ENCODE measurements around the gene VPS25.

The VPS25 gene

GRCh38 chr17:42772945-42773289 lies 332 bp upstream of the VPS25 start:
- Histone ChIP-seq H3K27me3 (ENCODE audit: control insufficient read depth in 1 of 2, insufficient read depth in 1 of 2, low read length in 2 of 2) (no peaks in the 10 kb centered on the region), H2BK120ac (ENCODE audit: low read depth, low read length) (no peak overlapping the region), H3K4me1 (ENCODE audit: control insufficient read depth, insufficient read depth, low read depth, low read length) (peaks cover 10% of the 10 kb centered on the region), H3K23ac (ENCODE audit: low read length in 2 of 2) (no peak overlapping the region), H3K27ac (ENCODE audit: low read length, poor library complexity, severe bottlenecking) (peak overlapping the region; percentile 97), H2BK15ac (ENCODE audit: low read depth, poor library complexity, severe bottlenecking) (no peak overlapping the region), H3K9ac (ENCODE audit: low read length) (peak overlapping the region; percentile 95), H3K14ac (ENCODE audit: low read length in 2 of 2) (no peak overlapping the region), H3K79me1 (replicated peaks; ENCODE audit: low read length, poor library complexity, severe bottlenecking) (peaks cover 2% of the 10 kb centered on the region), H4K8ac (ENCODE audit: low read length) (peak overlapping the region; percentile 79), H4K91ac (ENCODE audit: low read length) (no peak overlapping the region), H3K9me3 (ENCODE audit: control insufficient read depth, low read length) (no peaks in the 10 kb centered on the region), H2AK5ac (ENCODE audit: low read length, severe bottlenecking) (no peak overlapping the region), H3K4me2 (ENCODE audit: low read length, poor library complexity, severe bottlenecking) (peak overlapping the region; percentile 60), H3K4ac (ENCODE audit: low read depth in 1 of 2, low read length in 2 of 2) (no peak overlapping the region), H3K18ac (ENCODE audit: low read depth in 1 of 2, low read length in 2 of 2) (peak overlapping the region in 1 of 2 experiments; percentile 66), H2BK12ac (ENCODE audit: low read length in 2 of 2) (no peak overlapping the region), H3K36me3 (ENCODE audit: control insufficient read depth in 1 of 2, insufficient read depth in 2 of 2, low read depth in 1 of 2, low read length in 2 of 2) (peaks cover 3 to 30% of the 10 kb centered on the region in 2 experiments), H2AFZ (ENCODE audit: low read depth, low read length) (no peak overlapping the region), H2BK5ac (ENCODE audit: low read depth, low read length, poor library complexity, severe bottlenecking) (no peak overlapping the region), H3K4me3 (ENCODE audit: insufficient read depth in 1 of 2, low read depth in 1 of 2, low read length in 2 of 2) (peak overlapping the region in 1 of 2 experiments; percentile 97)
- DNase-seq: no peak
- 18% methylated on average over 3 of the region's 3 CpGs for WGBS

DNA sequence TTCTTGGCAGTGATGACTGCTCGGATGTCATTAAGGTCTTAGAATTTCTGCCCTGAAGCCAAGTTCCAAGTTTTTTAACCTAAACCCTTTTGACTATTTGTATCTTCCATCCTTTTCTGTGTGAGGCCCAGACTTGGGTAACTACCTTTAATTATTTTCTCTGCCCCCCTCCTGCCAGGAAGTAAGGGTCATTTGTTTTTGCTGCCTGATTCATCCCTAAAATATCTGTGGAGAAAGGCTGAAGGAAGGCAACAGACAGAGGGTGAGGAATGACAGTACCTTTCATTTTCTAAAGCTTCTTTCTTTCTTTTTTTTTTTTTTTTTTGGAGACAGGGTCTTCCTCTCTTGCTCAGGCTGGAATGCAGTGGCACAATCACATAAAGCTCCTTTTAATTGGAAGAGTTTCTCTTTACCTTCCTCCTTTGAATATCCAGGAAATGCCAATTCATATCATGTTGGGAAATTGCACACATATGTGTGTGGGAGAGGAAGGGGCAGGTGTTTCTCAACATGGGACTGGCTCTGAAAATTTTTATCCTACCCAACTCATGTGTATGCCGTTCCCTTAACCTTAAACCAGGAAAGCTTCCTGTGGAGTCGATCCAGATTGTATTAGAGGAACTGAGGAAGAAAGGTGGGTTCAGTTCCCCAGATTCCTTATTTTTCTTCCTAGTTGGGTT lies 957 bp downstream of the VPS25 start:
- H3K9ac ChIP-seq (ENCODE audit: low read length): peak overlapping the region; percentile 95
- H3K14ac ChIP-seq (ENCODE audit: low read length in 2 of 2): no peak overlapping the region

GRCh38 chr17:42775534-42776098 lies 2.4 kb downstream of the VPS25 start:
- H3K4ac ChIP-seq (ENCODE audit: low read depth in 1 of 2, low read length in 2 of 2): no peak overlapping the region
- H4K8ac ChIP-seq (ENCODE audit: low read length): no peak overlapping the region
- H2BK15ac ChIP-seq (ENCODE audit: low read depth, poor library complexity, severe bottlenecking): no peak overlapping the region
- H3K36me3 ChIP-seq (ENCODE audit: control insufficient read depth in 1 of 2, insufficient read depth in 2 of 2, low read depth in 1 of 2, low read length in 2 of 2): peaks cover 19 to 47% of the 10 kb centered on the region in 2 experiments
- H2BK120ac ChIP-seq (ENCODE audit: low read depth, low read length): no peak overlapping the region
- peaks cover 0 to 1% of the 10 kb centered on the region in 2 experiments for H3K27me3 ChIP-seq (ENCODE audit: control insufficient read depth in 1 of 2, insufficient read depth in 1 of 2, low read length in 2 of 2)
- H2AK5ac ChIP-seq (ENCODE audit: low read length, severe bottlenecking): peak overlapping the region; percentile 4
- no peak overlapping the region for H3K14ac ChIP-seq (ENCODE audit: low read length in 2 of 2)
- DNase-seq: peak; percentile 32
- H3K9me3 ChIP-seq (ENCODE audit: control insufficient read depth, low read length): no peaks in the 10 kb centered on the region
- H3K23ac ChIP-seq (ENCODE audit: low read length in 2 of 2): no peak overlapping the region
- H4K91ac ChIP-seq (ENCODE audit: low read length): no peak overlapping the region
- H3K4me2 ChIP-seq (ENCODE audit: low read length, poor library complexity, severe bottlenecking): no peak overlapping the region
- H2BK5ac ChIP-seq (ENCODE audit: low read depth, low read length, poor library complexity, severe bottlenecking): no peak overlapping the region
- no peak overlapping the region for H2AFZ ChIP-seq (ENCODE audit: low read depth, low read length)
- H2BK12ac ChIP-seq (ENCODE audit: low read length in 2 of 2): no peak overlapping the region
- H3K9ac ChIP-seq (ENCODE audit: low read length): no peak overlapping the region
- H3K4me1 ChIP-seq (ENCODE audit: control insufficient read depth, insufficient read depth, low read depth, low read length): peaks cover 16% of the 10 kb centered on the region
- 51% methylated on average over 3 of the region's 3 CpGs for WGBS
- peak overlapping the region; percentile 97 for H3K27ac ChIP-seq (ENCODE audit: low read length, poor library complexity, severe bottlenecking)
- H3K18ac ChIP-seq (ENCODE audit: low read depth in 1 of 2, low read length in 2 of 2): no peak overlapping the region
- no peak overlapping the region for H3K4me3 ChIP-seq (ENCODE audit: insufficient read depth in 1 of 2, low read depth in 1 of 2, low read length in 2 of 2)
- H3K79me1 ChIP-seq (replicated peaks; ENCODE audit: low read length, poor library complexity, severe bottlenecking): peaks cover 2% of the 10 kb centered on the region

More for the DNA sequence above, 957 bp downstream of the VPS25 start:
- H3K36me3 ChIP-seq (ENCODE audit: control insufficient read depth in 1 of 2, insufficient read depth in 2 of 2, low read depth in 1 of 2, low read length in 2 of 2): peaks cover 16 to 42% of the 10 kb centered on the region in 2 experiments
- H3K27me3 ChIP-seq (ENCODE audit: control insufficient read depth in 1 of 2, insufficient read depth in 1 of 2, low read length in 2 of 2): no peaks in the 10 kb centered on the region
- no peak for DNase-seq
- H3K4me3 ChIP-seq (ENCODE audit: insufficient read depth in 1 of 2, low read depth in 1 of 2, low read length in 2 of 2): peak overlapping the region in 1 of 2 experiments; percentile 97
- no peak overlapping the region for H3K18ac ChIP-seq (ENCODE audit: low read depth in 1 of 2, low read length in 2 of 2)
- H2AK5ac ChIP-seq (ENCODE audit: low read length, severe bottlenecking): peak overlapping the region; percentile 28
- H3K4me1 ChIP-seq (ENCODE audit: control insufficient read depth, insufficient read depth, low read depth, low read length): peaks cover 10% of the 10 kb centered on the region
- H3K23ac ChIP-seq (ENCODE audit: low read length in 2 of 2): no peak overlapping the region
- no peak overlapping the region for H4K91ac ChIP-seq (ENCODE audit: low read length)
- no peak overlapping the region for H2BK120ac ChIP-seq (ENCODE audit: low read depth, low read length)
- 56% methylated on average over 1 of the region's 3 CpGs for WGBS
- no peak overlapping the region for H2BK12ac ChIP-seq (ENCODE audit: low read length in 2 of 2)
- no peak overlapping the region for H2BK15ac ChIP-seq (ENCODE audit: low read depth, poor library complexity, severe bottlenecking)
- H2AFZ ChIP-seq (ENCODE audit: low read depth, low read length): no peak overlapping the region
- peak overlapping the region; percentile 97 for H3K27ac ChIP-seq (ENCODE audit: low read length, poor library complexity, severe bottlenecking)
- H3K79me1 ChIP-seq (replicated peaks; ENCODE audit: low read length, poor library complexity, severe bottlenecking): peaks cover 2% of the 10 kb centered on the region
- no peak overlapping the region for H3K4ac ChIP-seq (ENCODE audit: low read depth in 1 of 2, low read length in 2 of 2)
- no peak overlapping the region for H4K8ac ChIP-seq (ENCODE audit: low read length)
- peak overlapping the region; percentile 93 for H3K4me2 ChIP-seq (ENCODE audit: low read length, poor library complexity, severe bottlenecking)
- H3K9me3 ChIP-seq (ENCODE audit: control insufficient read depth, low read length): no peaks in the 10 kb centered on the region
- peak overlapping the region; percentile 95 for H2BK5ac ChIP-seq (ENCODE audit: low read depth, low read length, poor library complexity, severe bottlenecking)

- Histone ChIP-seq H3K4me2 (ENCODE audit: low read length, poor library complexity, severe bottlenecking) (no peak overlapping the region), H3K4ac (ENCODE audit: low read depth in 1 of 2, low read length in 2 of 2) (no peak overlapping the region), H2BK5ac (ENCODE audit: low read depth, low read length, poor library complexity, severe bottlenecking) (no peak overlapping the region), H2AFZ (ENCODE audit: low read depth, low read length) (no peak overlapping the region), H3K36me3 (ENCODE audit: control insufficient read depth in 1 of 2, insufficient read depth in 2 of 2, low read depth in 1 of 2, low read length in 2 of 2) (peaks cover 19 to 47% of the 10 kb centered on the region in 2 experiments), H4K91ac (ENCODE audit: low read length) (no peak overlapping the region), H3K14ac (ENCODE audit: low read length in 2 of 2) (no peak overlapping the region), H3K23ac (ENCODE audit: low read length in 2 of 2) (no peak overlapping the region), H2BK15ac (ENCODE audit: low read depth, poor library complexity, severe bottlenecking) (no peak overlapping the region), H4K8ac (ENCODE audit: low read length) (no peak overlapping the region), H2BK120ac (ENCODE audit: low read depth, low read length) (no peak overlapping the region), H3K18ac (ENCODE audit: low read depth in 1 of 2, low read length in 2 of 2) (no peak overlapping the region), H3K27ac (ENCODE audit: low read length, poor library complexity, severe bottlenecking) (no peak overlapping the region), H3K9ac (ENCODE audit: low read length) (no peak overlapping the region), H3K79me1 (replicated peaks; ENCODE audit: low read length, poor library complexity, severe bottlenecking) (peaks cover 19% of the 10 kb centered on the region), H3K27me3 (ENCODE audit: control insufficient read depth in 1 of 2, insufficient read depth in 1 of 2, low read length in 2 of 2) (peaks cover 0 to 29% of the 10 kb centered on the region in 2 experiments), H2AK5ac (ENCODE audit: low read length, severe bottlenecking) (no peak overlapping the region), H3K4me3 (ENCODE audit: insufficient read depth in 1 of 2, low read depth in 1 of 2, low read length in 2 of 2) (no peak overlapping the region), H2BK12ac (ENCODE audit: low read length in 2 of 2) (no peak overlapping the region), H3K9me3 (ENCODE audit: control insufficient read depth, low read length) (no peaks in the 10 kb centered on the region), H3K4me1 (ENCODE audit: control insufficient read depth, insufficient read depth, low read depth, low read length) (peaks cover 40% of the 10 kb centered on the region)
- WGBS: over 99% methylated on average over 5 of the region's 5 CpGs
- DNase-seq: no peak
Measured at GRCh38 chr17:42778570-42778969, 5.3 kb downstream of the VPS25 start.

Data from mesenchymal stem cell (in vitro differentiated cells and primary cell).